ENCODE results near the gene RGL4.

RGL4 gene

DNA sequence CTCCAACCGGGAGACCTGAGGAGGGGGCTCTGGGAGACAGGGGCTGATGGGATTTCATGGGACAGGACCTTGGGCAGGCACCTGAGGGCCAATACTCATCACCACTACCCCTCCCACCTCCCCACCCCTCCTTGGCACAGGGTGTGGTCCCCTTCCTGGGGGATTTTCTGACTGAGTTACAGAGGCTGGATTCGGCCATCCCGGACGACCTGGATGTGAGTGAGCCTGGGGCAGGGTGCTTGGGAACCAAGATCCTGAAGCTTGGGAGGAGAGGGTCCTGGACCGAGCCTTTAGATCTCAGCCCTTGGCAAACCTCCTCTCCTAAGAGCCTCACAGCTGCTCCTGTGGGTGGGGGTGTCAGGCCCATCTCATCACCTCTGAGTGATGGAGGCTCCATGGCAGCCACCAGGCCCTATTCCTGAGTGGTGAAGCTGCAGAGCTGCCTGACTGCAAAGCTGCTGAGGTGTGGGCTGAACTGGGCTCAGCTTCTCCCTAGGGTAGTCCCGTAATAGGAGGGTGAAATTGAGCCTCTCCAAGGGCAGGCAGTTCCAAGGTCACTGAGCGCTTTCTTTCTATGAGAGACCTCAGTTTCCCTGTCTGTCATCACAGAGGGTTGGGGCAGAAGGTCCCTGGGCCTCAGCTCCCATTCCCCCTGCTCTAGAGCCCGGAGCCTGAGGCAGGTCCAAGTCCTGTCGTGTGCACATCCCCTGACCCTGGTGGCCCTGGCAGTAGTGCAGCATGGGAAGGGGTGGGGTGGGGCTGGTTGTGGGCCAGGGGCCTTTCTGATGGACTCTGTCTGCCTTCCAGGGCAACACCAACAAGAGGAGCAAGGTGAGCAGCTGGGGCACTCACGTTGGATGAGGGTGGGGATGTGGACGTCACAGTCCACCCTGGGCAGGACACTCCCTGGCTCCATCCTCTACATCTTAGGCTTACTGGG lies 6.5 kb downstream of the RGL4 start:
- Histone ChIP-seq H3K36me3 (ENCODE audit: control insufficient read depth in 1 of 2, insufficient read depth in 2 of 2, low read length in 2 of 2) (peaks cover 33 to 48% of the 10 kb centered on the region in 2 experiments), H3K4me2 (ENCODE audit: low read length) (no peak overlapping the region), H3K4ac (ENCODE audit: low read depth, low read length) (no peak overlapping the region), H3K27me3 (ENCODE audit: insufficient read depth, low read length) (no peaks in the 10 kb centered on the region), H3K23ac (ENCODE audit: low read length) (no peak overlapping the region), H3K27ac (ENCODE audit: low read depth, low read length) (no peak overlapping the region), H3K79me2 (ENCODE audit: control insufficient read depth, insufficient read depth, low read length, poor library complexity) (no peaks in the 10 kb centered on the region), H3K9ac (ENCODE audit: low read length) (no peak overlapping the region), H2BK120ac (ENCODE audit: insufficient read depth, low read length, poor library complexity) (no peak overlapping the region), H2BK5ac (ENCODE audit: low read depth, low read length, poor library complexity) (no peak overlapping the region), H4K91ac (ENCODE audit: low read depth, low read length) (no peak overlapping the region), H3K9me3 (ENCODE audit: insufficient read depth, low read depth, low read length) (peaks cover 3% of the 10 kb centered on the region), H4K8ac (ENCODE audit: low read depth, low read length) (no peak overlapping the region), H3K18ac (ENCODE audit: low read length) (no peak overlapping the region), H3K14ac (ENCODE audit: low read length) (no peak overlapping the region), H2AFZ (ENCODE audit: insufficient read depth, low read length, poor library complexity) (no peak overlapping the region), H3K79me1 (ENCODE audit: low read length) (no peaks in the 10 kb centered on the region), H2BK12ac (ENCODE audit: low read length) (no peak overlapping the region), H2AK5ac (ENCODE audit: low read length) (no peak overlapping the region), H3K4me1 (ENCODE audit: control insufficient read depth in 1 of 2, insufficient read depth in 2 of 2, low read length in 2 of 2) (no peaks in the 10 kb centered on the region), H3K4me3 (ENCODE audit: low read depth, low read length) (no peak overlapping the region), H4K12ac (ENCODE audit: low read depth, low read length) (no peak overlapping the region)
- WGBS (ENCODE audit: extremely low coverage, insufficient coverage, insufficient read length) = no CpG with 5 or more reads among the region's 11 CpGs
- DNase-seq = no peak

GRCh38 chr22:23698094-23698493 lies 7.3 kb downstream of the RGL4 start:
- Histone ChIP-seq H3K18ac (ENCODE audit: low read length) (no peak overlapping the region), H3K9ac (ENCODE audit: low read length) (no peak overlapping the region)

DNA sequence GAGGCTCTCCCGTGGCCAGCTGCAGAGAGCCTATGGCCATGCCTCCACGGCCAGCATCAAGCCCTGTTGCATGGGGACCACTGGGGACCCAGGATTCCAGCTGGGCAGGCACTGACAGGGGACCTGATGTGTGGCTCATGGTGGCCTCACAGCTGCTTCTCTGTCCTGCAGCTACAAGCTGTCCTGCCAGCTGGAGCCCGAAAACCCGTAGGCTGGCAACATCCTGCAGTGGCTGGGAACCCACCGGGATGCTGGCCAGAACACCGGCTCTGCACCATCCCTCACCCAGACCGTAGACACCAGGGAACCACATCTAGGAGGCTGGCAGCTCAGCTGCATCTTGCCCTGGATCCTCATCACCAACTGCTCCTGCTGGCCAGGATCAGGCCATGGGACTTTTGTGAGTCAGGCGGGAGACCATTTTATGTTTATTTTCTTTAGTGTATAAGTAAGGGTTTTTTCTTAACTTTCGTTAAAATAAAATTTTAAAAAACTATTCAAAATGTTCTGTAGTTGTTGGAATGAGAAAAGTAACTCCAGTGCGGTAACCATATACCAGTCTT lies 7.9 kb downstream of the RGL4 start:
- H3K36me3 ChIP-seq (ENCODE audit: control insufficient read depth in 1 of 2, insufficient read depth in 2 of 2, low read length in 2 of 2) = peaks cover 22 to 36% of the 10 kb centered on the region in 2 experiments
- no peak overlapping the region for H3K14ac ChIP-seq (ENCODE audit: low read length)
- H3K4me2 ChIP-seq (ENCODE audit: low read length) = no peak overlapping the region
- no peak overlapping the region for H3K4ac ChIP-seq (ENCODE audit: low read depth, low read length)
- no peak overlapping the region for H3K27ac ChIP-seq (ENCODE audit: low read depth, low read length)
- no peak for DNase-seq
- no peak overlapping the region for H3K23ac ChIP-seq (ENCODE audit: low read length)
- no peak overlapping the region for H2AFZ ChIP-seq (ENCODE audit: insufficient read depth, low read length, poor library complexity)
- WGBS (ENCODE audit: extremely low coverage, insufficient coverage, insufficient read length) = no CpG with 5 or more reads among the region's 10 CpGs
- H4K8ac ChIP-seq (ENCODE audit: low read depth, low read length) = no peak overlapping the region
- no peak overlapping the region for H2BK120ac ChIP-seq (ENCODE audit: insufficient read depth, low read length, poor library complexity)
- no peak overlapping the region for H4K91ac ChIP-seq (ENCODE audit: low read depth, low read length)
- no peak overlapping the region for H3K4me3 ChIP-seq (ENCODE audit: low read depth, low read length)
- H2AK5ac ChIP-seq (ENCODE audit: low read length) = no peak overlapping the region
- H2BK12ac ChIP-seq (ENCODE audit: low read length) = no peak overlapping the region
- no peaks in the 10 kb centered on the region for H3K27me3 ChIP-seq (ENCODE audit: insufficient read depth, low read length)
- no peaks in the 10 kb centered on the region for H3K79me2 ChIP-seq (ENCODE audit: control insufficient read depth, insufficient read depth, low read length, poor library complexity)
- no peak overlapping the region for H2BK5ac ChIP-seq (ENCODE audit: low read depth, low read length, poor library complexity)
- no peaks in the 10 kb centered on the region for H3K4me1 ChIP-seq (ENCODE audit: control insufficient read depth in 1 of 2, insufficient read depth in 2 of 2, low read length in 2 of 2)
- peaks cover 1% of the 10 kb centered on the region for H3K9me3 ChIP-seq (ENCODE audit: insufficient read depth, low read depth, low read length)
- H3K18ac ChIP-seq (ENCODE audit: low read length) = no peak overlapping the region
- no peak overlapping the region for H4K12ac ChIP-seq (ENCODE audit: low read depth, low read length)
- H3K9ac ChIP-seq (ENCODE audit: low read length) = no peak overlapping the region
- H3K79me1 ChIP-seq (ENCODE audit: low read length) = no peaks in the 10 kb centered on the region

More at GRCh38 chr22:23698094-23698493, 7.3 kb downstream of the RGL4 start:
- H3K14ac ChIP-seq (ENCODE audit: low read length) = no peak overlapping the region
- no peak overlapping the region for H2AK5ac ChIP-seq (ENCODE audit: low read length)
- H2AFZ ChIP-seq (ENCODE audit: insufficient read depth, low read length, poor library complexity) = no peak overlapping the region
- H2BK120ac ChIP-seq (ENCODE audit: insufficient read depth, low read length, poor library complexity) = no peak overlapping the region
- H3K79me2 ChIP-seq (ENCODE audit: control insufficient read depth, insufficient read depth, low read length, poor library complexity) = no peaks in the 10 kb centered on the region
- H3K9me3 ChIP-seq (ENCODE audit: insufficient read depth, low read depth, low read length) = peaks cover 3% of the 10 kb centered on the region
- no peak overlapping the region for H3K23ac ChIP-seq (ENCODE audit: low read length)
- H3K4me3 ChIP-seq (ENCODE audit: low read depth, low read length) = no peak overlapping the region
- no peak overlapping the region for H2BK12ac ChIP-seq (ENCODE audit: low read length)
- no peak overlapping the region for H4K91ac ChIP-seq (ENCODE audit: low read depth, low read length)
- H2BK5ac ChIP-seq (ENCODE audit: low read depth, low read length, poor library complexity) = no peak overlapping the region
- H3K27me3 ChIP-seq (ENCODE audit: insufficient read depth, low read length) = no peaks in the 10 kb centered on the region
- no peaks in the 10 kb centered on the region for H3K4me1 ChIP-seq (ENCODE audit: control insufficient read depth in 1 of 2, insufficient read depth in 2 of 2, low read length in 2 of 2)
- peaks cover 29 to 42% of the 10 kb centered on the region in 2 experiments for H3K36me3 ChIP-seq (ENCODE audit: control insufficient read depth in 1 of 2, insufficient read depth in 2 of 2, low read length in 2 of 2)
- no peak overlapping the region for H3K4me2 ChIP-seq (ENCODE audit: low read length)
- H3K79me1 ChIP-seq (ENCODE audit: low read length) = no peaks in the 10 kb centered on the region
- H4K12ac ChIP-seq (ENCODE audit: low read depth, low read length) = no peak overlapping the region
- WGBS (ENCODE audit: extremely low coverage, insufficient coverage, insufficient read length) = no CpG with 5 or more reads among the region's 4 CpGs
- no peak overlapping the region for H4K8ac ChIP-seq (ENCODE audit: low read depth, low read length)
- no peak for DNase-seq
- no peak overlapping the region for H3K4ac ChIP-seq (ENCODE audit: low read depth, low read length)
- H3K27ac ChIP-seq (ENCODE audit: low read depth, low read length) = no peak overlapping the region

- H3K79me1 ChIP-seq (ENCODE audit: low read length) = no peaks in the 10 kb centered on the region
- no peak overlapping the region for H4K91ac ChIP-seq (ENCODE audit: low read depth, low read length)
- H2BK120ac ChIP-seq (ENCODE audit: insufficient read depth, low read length, poor library complexity) = no peak overlapping the region
- no peaks in the 10 kb centered on the region for H3K9me3 ChIP-seq (ENCODE audit: insufficient read depth, low read depth, low read length)
- H3K27ac ChIP-seq (ENCODE audit: low read depth, low read length) = no peak overlapping the region
- no peak overlapping the region for H3K14ac ChIP-seq (ENCODE audit: low read length)
- H2BK5ac ChIP-seq (ENCODE audit: low read depth, low read length, poor library complexity) = no peak overlapping the region
- no peaks in the 10 kb centered on the region for H3K79me2 ChIP-seq (ENCODE audit: control insufficient read depth, insufficient read depth, low read length, poor library complexity)
- H3K36me3 ChIP-seq (ENCODE audit: control insufficient read depth in 1 of 2, insufficient read depth in 2 of 2, low read length in 2 of 2) = peaks cover 9 to 29% of the 10 kb centered on the region in 2 experiments
- no CpG with 5 or more reads among the region's 7 CpGs for WGBS (ENCODE audit: extremely low coverage, insufficient coverage, insufficient read length)
- no peak overlapping the region for H3K18ac ChIP-seq (ENCODE audit: low read length)
- H3K9ac ChIP-seq (ENCODE audit: low read length) = no peak overlapping the region
- no peak overlapping the region for H2AFZ ChIP-seq (ENCODE audit: insufficient read depth, low read length, poor library complexity)
- H4K8ac ChIP-seq (ENCODE audit: low read depth, low read length) = no peak overlapping the region
- H3K23ac ChIP-seq (ENCODE audit: low read length) = no peak overlapping the region
- H2BK12ac ChIP-seq (ENCODE audit: low read length) = no peak overlapping the region
- no peak overlapping the region for H2AK5ac ChIP-seq (ENCODE audit: low read length)
- H3K4me1 ChIP-seq (ENCODE audit: control insufficient read depth in 1 of 2, insufficient read depth in 2 of 2, low read length in 2 of 2) = no peaks in the 10 kb centered on the region
- H3K4me3 ChIP-seq (ENCODE audit: low read depth, low read length) = no peak overlapping the region
- H4K12ac ChIP-seq (ENCODE audit: low read depth, low read length) = no peak overlapping the region
- H3K4me2 ChIP-seq (ENCODE audit: low read length) = no peak overlapping the region
- H3K27me3 ChIP-seq (ENCODE audit: insufficient read depth, low read length) = no peaks in the 10 kb centered on the region
- no peak for DNase-seq
- H3K4ac ChIP-seq (ENCODE audit: low read depth, low read length) = no peak overlapping the region
Measured at GRCh38 chr22:23700706-23701105, 9.9 kb downstream of the RGL4 start.

Data from trophoblast cell (in vitro differentiated cells and primary cell).